ENCODE measurements around the gene ELAPOR2.

ELAPOR2 gene

DNA sequence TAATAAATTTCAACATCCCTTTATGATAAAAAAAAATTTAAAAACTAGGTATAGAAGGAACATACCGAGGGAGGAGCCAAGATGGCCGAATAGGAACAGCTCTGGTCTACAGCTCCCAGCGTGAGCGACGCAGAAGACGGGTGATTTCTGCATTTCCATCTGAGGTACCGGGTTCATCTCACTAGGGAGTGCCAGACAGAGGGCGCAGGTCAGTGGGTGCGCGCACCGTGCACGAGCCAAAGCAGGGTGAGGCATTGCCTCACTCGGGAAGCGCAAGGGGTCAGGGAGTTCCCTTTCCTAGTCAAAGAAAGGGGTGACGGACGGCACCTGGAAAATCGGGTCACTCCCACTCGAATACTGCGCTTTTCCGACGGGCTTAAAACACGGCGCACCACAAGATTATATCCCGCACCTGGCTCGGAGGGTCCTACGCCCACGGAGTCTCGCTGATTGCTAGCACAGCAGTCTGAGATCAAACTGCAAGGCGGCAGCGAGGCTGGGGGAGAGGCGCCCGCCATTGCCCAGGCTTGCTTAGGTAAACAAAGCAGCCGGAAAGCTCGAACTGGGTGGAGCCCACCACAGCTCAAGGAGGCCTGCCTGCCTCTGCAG, 19.7 kb downstream of the ELAPOR2 start:
- peak; percentile 14 for DNase-seq

DNA sequence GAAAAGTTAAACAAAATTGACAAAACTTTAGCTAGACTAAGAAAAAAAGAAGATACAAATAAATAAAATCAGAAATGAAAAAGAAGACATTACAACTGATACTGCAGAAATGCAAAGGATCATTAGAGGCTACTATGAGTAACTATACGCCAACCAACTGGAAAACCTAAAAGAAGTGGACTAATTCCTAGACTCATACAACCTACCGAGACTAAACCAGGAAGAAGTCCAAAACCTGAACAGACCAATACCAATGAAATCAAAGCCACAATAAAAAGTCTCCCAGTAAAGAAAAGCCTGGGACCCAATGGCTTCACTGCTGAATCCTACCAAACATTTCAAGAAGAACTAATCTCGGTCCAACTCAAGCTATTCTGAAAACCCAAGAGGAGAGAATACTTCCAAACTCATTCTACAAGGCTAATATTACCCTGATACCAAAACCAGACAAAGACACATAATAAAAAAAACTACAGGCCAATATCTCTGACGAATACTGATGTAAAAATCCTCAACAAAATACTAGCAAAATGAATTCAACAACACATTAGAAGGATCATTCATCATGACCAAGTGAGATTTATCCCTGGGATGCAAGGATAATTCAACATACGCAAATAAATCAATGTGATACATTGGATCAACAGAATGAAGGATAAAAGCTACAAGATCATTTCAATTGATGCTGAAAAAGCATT, 20.3 kb downstream of the ELAPOR2 start:
- no peak for DNase-seq

DNA sequence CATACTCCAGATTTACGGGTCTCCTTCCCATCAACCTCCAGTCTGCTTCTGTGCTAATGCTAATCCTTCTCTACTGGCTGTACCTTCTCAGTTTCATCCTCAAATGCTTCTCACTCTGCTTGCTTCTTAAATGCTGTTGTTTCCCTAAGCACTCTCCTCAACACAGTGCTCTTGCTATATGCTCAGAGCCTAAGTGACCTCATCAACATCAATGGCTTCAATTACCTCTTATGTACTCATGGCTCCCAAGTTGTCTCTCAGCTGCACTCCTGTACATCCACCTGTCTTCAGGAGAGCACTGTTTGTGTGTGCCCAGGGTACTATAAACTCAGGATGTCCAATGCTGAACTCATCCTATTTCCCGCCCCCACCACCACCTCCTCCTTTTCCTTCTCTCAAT, 22.5 kb downstream of the ELAPOR2 start:
- DNase-seq: no peak

DNA sequence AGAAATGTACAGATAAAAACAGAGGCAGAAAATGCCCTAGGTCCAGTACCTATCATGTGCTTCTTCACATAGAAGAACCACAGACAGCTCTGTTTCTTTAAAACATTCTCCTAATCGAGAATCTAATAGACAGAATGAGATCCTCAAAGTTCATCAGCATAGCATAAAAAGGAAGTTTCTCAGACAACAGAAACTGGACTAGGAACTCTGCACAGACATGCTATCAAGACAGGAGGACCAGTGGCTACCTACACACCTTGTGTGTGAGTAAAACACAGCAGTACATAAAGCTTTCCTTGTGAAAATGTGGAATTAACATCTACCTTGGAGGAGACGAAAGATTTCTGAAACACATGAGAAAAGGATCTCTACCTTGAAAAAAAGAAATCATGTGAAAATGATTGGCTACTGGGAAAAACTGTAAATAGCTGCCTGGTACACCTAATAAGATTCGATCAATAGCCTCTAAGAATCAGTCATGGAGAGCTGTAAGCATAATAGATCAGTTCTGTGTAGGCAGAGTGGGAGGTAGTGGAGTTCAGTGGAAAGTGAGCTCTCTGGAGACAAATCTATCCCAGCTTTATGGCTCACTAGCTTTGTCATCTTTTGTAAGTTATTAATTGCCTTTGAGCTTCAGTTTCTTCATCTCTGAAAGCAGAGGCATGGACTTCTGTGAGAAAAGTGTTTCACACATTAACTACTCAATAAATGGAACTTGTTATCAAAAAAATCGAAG, 26.7 kb downstream of the ELAPOR2 start:
- no peak for DNase-seq

DNA sequence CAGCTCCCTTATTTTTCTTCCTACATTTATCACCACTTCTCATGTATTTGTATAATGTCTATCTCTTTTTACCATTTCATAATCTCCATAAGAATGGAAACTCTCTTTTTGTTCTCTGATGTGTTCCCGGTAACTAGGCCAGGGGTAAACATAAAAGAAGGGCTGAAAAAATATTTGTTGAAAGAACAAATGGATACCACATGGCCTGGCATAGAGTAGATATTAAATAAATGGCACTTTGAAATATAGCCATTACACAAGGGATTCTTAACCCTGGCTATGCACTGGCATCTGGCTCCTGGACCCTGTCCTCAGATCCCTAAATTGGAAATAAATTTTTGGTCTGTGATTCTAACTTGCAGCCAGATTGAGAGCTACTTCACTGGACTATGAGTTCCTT, 30.4 kb downstream of the ELAPOR2 start:
- no peak for DNase-seq

DNA sequence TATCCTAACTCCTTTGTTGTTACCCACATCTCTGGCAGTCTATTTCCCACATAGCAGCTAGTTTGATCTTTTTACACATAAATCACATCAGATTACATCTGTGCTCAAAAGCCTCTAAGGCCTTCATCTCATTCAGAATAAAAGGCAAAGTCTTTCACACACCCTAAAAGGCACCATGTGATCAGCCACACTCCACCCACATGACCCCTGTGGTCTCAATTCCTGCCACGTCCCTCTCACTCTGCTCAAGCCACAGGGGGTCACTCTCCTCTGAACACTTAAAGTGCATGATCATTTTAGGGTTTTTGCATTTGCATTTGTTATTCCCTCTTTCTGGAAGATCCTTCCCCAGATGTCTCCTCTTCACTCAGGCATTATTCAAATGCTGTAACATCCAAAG, 30.8 kb downstream of the ELAPOR2 start:
- no peak for DNase-seq

DNA sequence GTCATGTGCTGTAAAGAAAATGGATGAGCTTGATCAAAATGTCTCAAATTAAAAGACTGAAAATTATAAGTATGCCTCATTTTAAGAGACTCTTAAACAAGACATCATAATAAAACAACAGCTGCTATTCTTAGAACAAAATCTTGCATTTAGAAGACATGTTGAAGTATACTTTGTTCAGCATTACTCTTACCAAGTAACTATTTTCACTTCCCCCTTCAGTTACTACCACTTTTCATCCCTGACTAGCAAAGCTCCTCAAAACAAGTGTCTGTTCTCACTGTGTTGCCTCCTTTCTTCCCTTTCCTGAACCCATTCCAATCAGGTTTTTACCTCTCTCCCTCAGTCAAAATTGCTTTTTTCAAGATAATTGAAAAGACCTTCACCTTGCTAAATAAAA, 31.6 kb downstream of the ELAPOR2 start:
- DNase-seq: no peak

DNA sequence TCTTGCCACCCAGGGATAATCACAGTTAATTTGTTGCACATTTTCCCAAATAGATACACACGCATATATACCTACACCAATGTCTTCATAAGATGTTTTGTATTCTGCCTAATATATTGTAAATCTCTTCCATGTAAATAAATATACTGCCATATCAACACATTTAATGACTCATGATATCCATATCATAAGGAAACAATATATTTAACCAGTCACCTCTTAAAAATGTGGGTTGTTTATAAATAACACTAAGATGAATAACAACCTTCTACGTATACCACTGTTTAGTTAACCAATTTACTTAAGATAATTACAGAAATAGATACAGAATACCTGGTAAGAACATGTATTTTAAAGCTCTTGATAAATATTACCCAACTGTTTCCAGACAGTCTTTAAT, 38.2 kb downstream of the ELAPOR2 start:
- no peak for DNase-seq

DNA sequence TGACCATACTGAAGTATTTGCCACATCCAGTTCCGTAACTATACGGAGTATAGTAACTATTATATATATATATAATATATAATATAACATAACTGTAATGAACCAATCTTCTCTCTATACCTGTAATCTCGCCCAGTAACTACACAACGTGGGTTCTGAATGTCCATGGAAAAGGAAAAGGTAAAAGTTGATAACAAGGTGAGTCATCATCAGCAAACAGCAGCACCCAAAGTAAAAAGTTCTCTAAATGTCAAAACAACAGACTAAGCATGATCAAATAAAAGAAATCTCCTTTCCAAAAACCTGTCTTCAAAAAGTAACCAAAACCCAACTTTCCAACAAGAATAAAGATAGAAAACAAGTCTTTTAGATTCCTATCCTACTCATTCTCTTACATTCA, 42.8 kb downstream of the ELAPOR2 start:
- no peak for DNase-seq

DNA sequence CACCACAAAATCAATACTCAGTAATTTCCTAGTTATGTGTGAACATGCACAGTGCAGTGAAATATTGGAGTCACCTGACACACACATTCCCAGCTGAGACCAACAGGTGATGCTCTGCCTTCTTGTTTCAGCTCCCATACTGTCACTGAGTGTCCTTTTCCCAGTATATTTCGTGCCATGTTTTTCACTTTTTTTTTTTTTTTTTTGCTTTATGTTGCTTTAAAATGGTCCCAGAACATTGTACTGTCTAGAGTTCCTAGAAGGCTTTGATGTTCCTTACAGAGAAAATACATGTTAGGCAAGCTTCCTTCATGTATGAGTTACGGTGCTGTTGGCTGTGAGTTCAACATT, 45.6 kb downstream of the ELAPOR2 start:
- DNase-seq: no peak

DNA sequence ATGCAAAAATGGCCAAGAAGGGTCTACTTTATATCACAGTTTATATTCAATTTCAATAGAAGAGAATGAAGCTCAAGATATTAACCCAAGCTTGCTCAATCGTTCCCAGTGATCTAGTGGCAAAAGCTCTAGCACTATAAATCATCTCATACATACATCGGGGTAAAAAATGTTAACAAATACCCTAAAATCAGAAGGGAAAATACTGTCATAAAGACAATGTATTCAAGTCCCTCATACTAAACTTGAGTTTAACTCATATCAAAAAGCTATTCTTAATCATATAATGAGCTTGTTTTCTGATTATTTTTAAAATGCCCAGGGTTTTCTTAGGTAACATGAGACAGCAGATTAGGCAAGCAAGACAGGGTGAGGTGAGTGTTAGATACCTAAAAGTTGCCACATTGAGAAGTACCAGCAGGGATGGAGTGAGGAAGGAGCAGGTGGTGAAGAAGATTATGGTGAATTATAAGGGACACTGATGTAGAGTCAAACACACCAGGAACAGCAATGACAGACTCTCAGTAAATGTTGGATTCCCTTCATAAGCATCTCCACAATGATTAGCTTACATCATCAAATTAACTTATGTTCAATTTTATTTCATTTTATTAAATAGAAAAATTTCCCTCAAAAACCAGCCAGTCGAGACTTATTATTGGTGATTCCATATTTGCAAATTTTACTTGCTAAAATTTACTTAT, 46.2 kb downstream of the ELAPOR2 start:
- DNase-seq: no peak
